GM13976 (cell line): ENCODE results near the gene CDKN1C.
A peak's percentile ranks its signal among the peaks of the same experiment; 100 is the strongest.

ENCODE experiments used
- DNase-seq: peaks from one replicate; pipeline ENCODE4 v3.0.0; 2012; ENCODE audit warnings: low spot score
- in situ Hi-C: fragments of 300-500 bp; cut with MboI; formaldehyde crosslinking; loops from one replicate; pipeline ENCODE4 v1.12.0; 2022; ENCODE audit warnings: low sequenced_read_pairs, mixed read lengths, inconsistent platforms; ENCODE audit not compliant: unreplicated experiment
- TF ChIP-seq, protein P1 (sequence below): IDR thresholded peaks from 2 replicates; pipeline ENCODE4 v1.5.1; 2012; ENCODE audit warnings: borderline replicate concordance, mild to moderate bottlenecking; ENCODE audit not compliant: insufficient read depth; ENCODE audit errors: extremely low read depth, missing control alignments, control extremely low read depth

The CDKN1C gene

DNA sequence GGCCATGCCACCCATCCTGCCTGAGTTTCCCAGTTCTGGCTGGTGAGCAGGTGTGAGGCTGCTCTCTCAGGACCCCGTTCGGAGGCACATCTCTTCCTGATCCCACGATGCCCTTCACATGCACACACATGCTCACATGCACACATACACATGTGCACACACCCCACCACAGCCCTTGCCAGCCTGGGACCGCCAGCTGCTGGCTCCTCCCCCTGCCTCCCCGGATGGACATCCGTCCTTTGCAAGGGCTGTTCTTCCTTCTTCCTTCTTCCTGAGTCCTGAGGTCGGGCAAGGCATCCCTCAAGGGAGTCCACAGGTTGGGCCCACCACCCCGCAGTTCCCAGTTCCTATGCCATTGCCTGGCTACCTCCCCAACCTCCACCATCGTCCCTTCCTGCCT lies 10.5 kb upstream of the CDKN1C start:
- DNase-seq = no peak
- in situ Hi-C loops = loop anchor here (10.0 kb wide), 1 partner anchor 361 kb away; no protein-coding TSS in a partner anchor
- TF ChIP-seq, protein P1, sequence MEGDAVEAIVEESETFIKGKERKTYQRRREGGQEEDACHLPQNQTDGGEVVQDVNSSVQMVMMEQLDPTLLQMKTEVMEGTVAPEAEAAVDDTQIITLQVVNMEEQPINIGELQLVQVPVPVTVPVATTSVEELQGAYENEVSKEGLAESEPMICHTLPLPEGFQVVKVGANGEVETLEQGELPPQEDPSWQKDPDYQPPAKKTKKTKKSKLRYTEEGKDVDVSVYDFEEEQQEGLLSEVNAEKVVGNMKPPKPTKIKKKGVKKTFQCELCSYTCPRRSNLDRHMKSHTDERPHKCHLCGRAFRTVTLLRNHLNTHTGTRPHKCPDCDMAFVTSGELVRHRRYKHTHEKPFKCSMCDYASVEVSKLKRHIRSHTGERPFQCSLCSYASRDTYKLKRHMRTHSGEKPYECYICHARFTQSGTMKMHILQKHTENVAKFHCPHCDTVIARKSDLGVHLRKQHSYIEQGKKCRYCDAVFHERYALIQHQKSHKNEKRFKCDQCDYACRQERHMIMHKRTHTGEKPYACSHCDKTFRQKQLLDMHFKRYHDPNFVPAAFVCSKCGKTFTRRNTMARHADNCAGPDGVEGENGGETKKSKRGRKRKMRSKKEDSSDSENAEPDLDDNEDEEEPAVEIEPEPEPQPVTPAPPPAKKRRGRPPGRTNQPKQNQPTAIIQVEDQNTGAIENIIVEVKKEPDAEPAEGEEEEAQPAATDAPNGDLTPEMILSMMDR = no peak

DNA sequence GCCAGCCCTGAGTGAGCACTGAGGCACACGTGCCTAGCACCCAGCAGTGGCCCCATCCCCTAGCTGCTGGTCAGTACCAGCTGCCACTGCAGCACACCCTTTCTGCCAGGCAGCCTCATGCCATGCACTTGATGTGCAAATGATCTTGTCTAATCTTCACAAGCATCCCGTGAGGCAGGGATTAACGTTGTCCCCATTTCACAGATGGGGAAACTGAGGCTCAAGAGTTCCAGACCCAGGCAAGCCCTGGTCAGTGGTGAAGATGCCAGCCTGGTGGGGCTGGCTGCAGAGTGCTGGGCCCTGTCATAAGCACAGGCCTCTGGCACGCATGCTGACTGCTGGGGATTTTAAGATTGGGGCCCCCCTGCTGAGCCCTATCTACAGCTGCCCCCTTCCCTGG lies 8.4 kb upstream of the CDKN1C start:
- in situ Hi-C loops = loop anchor here (10.0 kb wide), 1 partner anchor 359 kb away; no protein-coding TSS in a partner anchor
- TF ChIP-seq, protein P1 = no peak
- DNase-seq = no peak

DNA sequence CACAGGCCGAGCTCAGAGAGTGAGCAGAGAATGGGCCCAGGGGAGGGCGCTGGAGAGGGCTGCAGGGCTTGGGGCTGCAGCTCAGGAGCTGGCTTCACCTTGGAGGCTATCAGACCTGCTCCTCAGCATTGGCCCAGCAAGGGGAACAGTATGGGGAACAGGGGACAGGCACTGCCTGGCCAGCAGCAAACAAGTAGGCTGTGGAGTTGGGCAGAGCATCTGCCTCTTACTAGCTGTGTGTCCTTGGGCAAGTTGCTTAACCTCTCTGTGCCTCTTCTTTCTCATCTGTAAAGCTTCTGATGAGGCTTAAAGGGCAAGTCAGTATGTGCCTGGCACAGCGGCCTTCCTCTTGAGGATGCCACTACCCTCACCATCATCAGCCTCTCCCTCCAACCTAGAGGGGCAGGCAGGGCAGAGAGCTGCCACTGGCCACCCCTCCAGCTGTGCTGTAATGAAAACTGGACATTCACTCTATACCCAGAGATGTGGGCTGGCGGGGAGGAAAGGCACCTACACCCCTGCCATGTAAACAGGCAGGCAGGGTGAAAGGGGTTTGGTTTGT lies 7.5 kb upstream of the CDKN1C start:
- in situ Hi-C loops = loop anchor here (10.0 kb wide), 1 partner anchor 358 kb away; no protein-coding TSS in a partner anchor
- no peak for DNase-seq
- TF ChIP-seq, protein P1 = no peak

DNA sequence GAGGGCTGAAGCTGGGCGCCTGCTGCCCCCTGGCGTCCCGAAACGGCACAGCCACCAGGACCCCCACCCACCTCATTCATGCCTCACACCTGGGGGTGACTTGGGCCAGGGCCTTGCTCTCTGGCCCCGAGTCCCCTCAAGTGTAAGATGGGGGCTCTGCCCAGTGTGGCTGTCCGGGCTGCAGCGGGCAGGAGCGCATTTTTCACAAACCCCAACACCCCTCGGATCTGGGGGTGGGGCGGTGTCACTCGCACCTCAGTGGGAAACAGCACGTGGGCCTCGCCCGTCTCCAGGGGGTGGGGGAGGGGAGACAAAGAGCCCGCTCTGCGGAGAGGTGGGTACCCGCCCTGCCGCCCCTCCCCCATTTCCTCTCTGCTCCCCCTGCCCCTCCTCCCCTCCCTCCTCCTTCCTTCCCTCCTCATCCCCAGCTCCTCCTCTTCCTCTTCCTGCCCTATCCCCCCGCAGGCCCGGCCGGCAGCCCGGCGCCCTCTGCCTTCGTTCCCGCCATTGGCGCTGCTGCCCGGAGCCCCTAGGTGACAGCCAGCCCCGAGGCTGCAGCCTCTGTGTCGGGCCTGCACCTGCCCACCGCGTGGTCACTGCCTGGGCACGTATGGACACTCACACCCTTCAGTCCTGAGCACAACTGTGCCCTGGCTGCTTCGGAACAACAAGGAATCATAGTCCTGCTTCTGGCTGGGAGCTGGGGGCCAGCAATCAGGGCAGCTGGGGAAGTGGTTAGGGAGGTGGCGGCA lies 6.8 kb upstream of the CDKN1C start:
- in situ Hi-C loops = loop anchor here (10.0 kb wide), 1 partner anchor 358 kb away; no protein-coding TSS in a partner anchor
- DNase-seq = peak; percentile 85
- TF ChIP-seq, protein P1 = peak; percentile 89

DNA sequence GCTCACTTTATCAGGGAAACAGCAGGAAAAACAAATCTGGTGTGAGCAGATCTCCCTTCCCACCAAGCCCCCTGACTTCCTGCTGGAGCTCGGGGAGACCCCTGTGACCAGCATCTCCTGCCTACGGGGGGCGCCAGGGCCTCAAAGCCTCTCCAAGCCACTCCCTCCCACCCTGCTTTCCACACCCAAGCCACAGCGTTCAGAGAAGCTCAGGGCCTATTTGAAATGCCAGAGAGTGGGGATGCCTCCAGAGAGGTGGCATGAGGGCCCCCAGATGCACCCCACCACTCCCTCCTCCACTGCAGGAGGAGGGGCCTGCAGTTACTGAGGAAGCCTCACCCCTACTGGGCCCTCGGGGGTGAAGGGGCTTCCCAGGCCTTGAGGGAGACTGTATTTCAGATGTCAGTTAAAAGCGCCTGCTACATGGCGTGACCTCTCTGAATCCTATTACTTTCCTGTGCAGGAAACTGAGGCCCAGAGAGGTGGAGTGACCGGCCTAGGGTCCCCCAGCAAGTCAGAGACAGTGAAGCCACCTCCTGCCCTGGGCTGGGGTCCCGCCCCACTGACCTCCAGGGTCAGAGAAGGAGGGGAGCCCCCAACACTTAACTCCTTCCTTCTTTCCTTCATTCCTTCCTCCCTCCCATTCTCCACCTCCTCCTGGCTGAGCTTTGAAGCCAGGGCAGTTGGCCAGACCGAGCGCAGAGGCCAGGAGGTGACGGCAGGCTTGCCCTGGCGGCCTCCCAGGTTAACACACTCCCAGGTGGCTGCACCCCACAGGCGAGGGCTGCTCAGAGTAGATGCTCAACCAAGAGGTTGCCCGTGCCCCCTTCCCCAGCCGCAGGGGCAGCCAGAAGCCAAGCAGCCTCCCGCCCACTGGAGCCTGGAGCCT lies 6.0 kb upstream of the CDKN1C start:
- in situ Hi-C loops = loop anchor here (10.0 kb wide), 1 partner anchor 357 kb away; no protein-coding TSS in a partner anchor
- TF ChIP-seq, protein P1 = no peak
- DNase-seq = no peak
